Brain microvascular endothelial cell (primary cell): ENCODE measurements around the gene LHFPL5.
A peak's percentile ranks its signal among the peaks of the same experiment; 100 is the strongest.

Source experiments
- DNase-seq: peaks from one replicate; pipeline ENCODE4 v3.0.0-alpha.2; 2020
- H3K27ac ChIP-seq: fragments of 250-450 bp; sonication (Bioruptor Pico); 2 replicates; pipeline ENCODE4 v1.5.1; 2020; ENCODE audit warnings: mild to moderate bottlenecking, moderate library complexity
- H3K27me3 ChIP-seq: fragments of 250-450 bp; sonication (Bioruptor Pico); replicated peaks from 2 replicates; pipeline ENCODE4 v1.5.1; 2020; ENCODE audit warnings: mild to moderate bottlenecking
- H3K36me3 ChIP-seq: fragments of 250-450 bp; sonication (Bioruptor Pico); replicated peaks from 2 replicates; pipeline ENCODE4 v1.5.1; 2020; ENCODE audit warnings: mild to moderate bottlenecking
- H3K4me3 ChIP-seq: 2 replicates; pipeline ENCODE4 v1.5.1; 2011; ENCODE audit warnings: low read depth, mild to moderate bottlenecking, control low read depth, low read length, moderate library complexity
- CTCF ChIP-seq: IDR thresholded peaks from 2 replicates; pipeline ENCODE4 v1.5.1; 2011; ENCODE audit warnings: low read depth, mild to moderate bottlenecking, moderate library complexity, low read length, control low read depth, inconsistent platforms; ENCODE audit errors: missing control alignments
- in situ Hi-C: cut with HindIII; loops from 2 replicates; pipeline ENCODE4 v1.10.0; 2017; ENCODE audit warnings: low sequenced_read_pairs, low pct_ligation_motif_present

The LHFPL5 gene

DNA sequence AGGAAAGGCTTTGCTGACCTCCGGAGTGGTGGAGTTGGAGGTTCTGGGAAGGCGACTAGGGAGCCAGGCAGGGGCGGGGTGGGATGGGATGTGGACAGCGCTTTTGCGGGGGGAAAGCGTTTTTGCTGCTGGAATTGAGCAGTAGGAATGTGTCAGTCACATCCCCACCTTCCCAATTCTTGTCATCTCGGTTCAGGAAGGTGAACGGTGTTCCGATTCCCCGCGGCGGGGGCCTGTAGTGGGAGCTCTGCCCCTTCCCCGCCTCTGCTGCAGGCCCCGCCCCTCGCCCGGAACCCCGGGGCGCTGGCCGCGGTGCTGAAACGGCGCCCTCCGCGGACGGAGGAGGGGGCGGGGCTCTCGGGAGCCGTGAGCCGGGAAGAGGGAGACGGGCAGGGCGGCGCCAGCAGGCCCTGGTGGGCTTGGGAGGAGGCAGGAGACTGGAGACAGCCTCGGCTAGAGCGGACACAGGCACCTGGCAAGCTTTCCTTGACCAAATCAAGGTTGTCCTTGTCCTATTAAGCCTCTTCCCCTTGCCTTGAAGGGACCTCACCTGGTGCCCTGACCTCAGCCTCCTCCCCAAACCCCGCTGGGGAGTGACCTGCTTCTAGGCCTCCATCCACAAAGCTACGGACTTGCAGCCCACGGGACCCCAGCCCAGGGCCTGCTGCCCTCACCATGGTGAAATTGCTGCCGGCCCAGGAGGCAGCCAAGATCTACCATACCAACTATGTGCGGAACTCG, at the start of gene LHFPL5:
Gene LHFPL5 (plus strand): TSS at position 357 of the 741 bp plus-strand sequence. CDS start 319 bp downstream, at position 676.
- H3K27me3 ChIP-seq: no peaks in the 10 kb centered on the region
- peak within 1 kb of the TSS; percentile 37 for H3K4me3 ChIP-seq
- no peak for TF ChIP-seq CTCF
- in situ Hi-C loops: no loop called here
- no peak for DNase-seq
- H3K27ac ChIP-seq: no peak within 1 kb of the TSS
- H3K36me3 ChIP-seq: no peaks in the 10 kb centered on the region

- in situ Hi-C loops: no loop called here
- Histone ChIP-seq H3K4me3 (no peak overlapping the region), H3K27ac (no peak overlapping the region), H3K36me3 (no peaks in the 10 kb centered on the region), H3K27me3 (no peaks in the 10 kb centered on the region)
- peak; percentile 43 for DNase-seq
- peak; percentile 76 for TF ChIP-seq CTCF
Observed at GRCh38 chr6:35757456-35758123, 47.6 kb upstream of the LHFPL5 start.

- Histone ChIP-seq H3K36me3 (no peaks in the 10 kb centered on the region), H3K27me3 (peaks cover 12% of the 10 kb centered on the region), H3K27ac (no peak overlapping the region), H3K4me3 (no peak overlapping the region)
- DNase-seq: no peak
- TF ChIP-seq CTCF: no peak
- in situ Hi-C loops: no loop called here
Observed at GRCh38 chr6:35759426-35759825, 45.7 kb upstream of the LHFPL5 start.

GRCh38 chr6:35765739-35766138, 39.4 kb upstream of the LHFPL5 start:
- in situ Hi-C loops: no loop called here
- Histone ChIP-seq H3K27me3 (peaks cover 19% of the 10 kb centered on the region), H3K36me3 (no peaks in the 10 kb centered on the region), H3K27ac (no peak overlapping the region), H3K4me3 (no peak overlapping the region)
- DNase-seq: no peak
- TF ChIP-seq CTCF: no peak

DNA sequence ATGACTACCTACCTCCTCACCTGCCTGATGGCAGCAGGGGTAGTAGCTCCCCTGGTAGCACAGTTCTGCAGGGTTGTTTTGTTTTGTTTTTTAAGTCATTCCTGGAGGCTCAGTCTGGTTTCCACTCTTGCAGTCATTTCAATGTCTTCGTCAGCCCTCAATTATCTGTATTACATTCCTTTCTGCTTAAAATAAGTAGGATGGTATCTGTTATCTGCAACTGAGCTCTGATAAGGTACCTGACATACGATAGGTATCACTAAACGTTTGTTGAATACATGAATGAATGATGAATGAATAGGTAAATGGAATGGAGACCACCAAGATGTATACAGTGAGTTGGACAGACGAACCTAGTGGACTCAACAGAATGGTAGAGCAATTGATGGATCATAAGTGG, 35.9 kb upstream of the LHFPL5 start:
- peaks cover 9% of the 10 kb centered on the region for H3K27me3 ChIP-seq
- no peak overlapping the region for H3K27ac ChIP-seq
- in situ Hi-C loops: no loop called here
- H3K36me3 ChIP-seq: no peaks in the 10 kb centered on the region
- no peak for TF ChIP-seq CTCF
- no peak overlapping the region for H3K4me3 ChIP-seq
- DNase-seq: no peak
